HepG2 (cell line): Measurements from ENCODE around the gene ATP8B4. TPM values are rescaled to one million over a fixed set of nuclear protein-coding genes. Genes with fewer than 3 reads are reported as not detected.

Experiments used
- ATAC-seq: fragments of 200-7000 bp; cut with Tn5 transposase; 3 replicates; pipeline ENCODE4 v1.9.1; 2020; ENCODE audit warnings: mild to moderate bottlenecking, moderate library complexity
- BruUV-seq: library from RNA; stranded (reverse); fragments of 400-500 nt; replicated peaks from 2 replicates; lab custom pipeline; 2021; lab: Mats Ljungman, UMichigan
- CTCF ChIA-PET: fragments of 300-600 bp; formaldehyde crosslinking; extraction: SDS; loops from one replicate; lab custom pipeline; 2021; ENCODE audit warnings: low total read pairs, inconsistent platforms, low intra/inter-chr PET ratio; lab: Yijun Ruan, JAX
- POLR2A ChIA-PET: fragments of 350-600 bp; sonication (Branson Sonifier 250); formaldehyde crosslinking; loops from one replicate; lab custom pipeline; 2020; ENCODE audit warnings: antibody characterized with exemption, inconsistent platforms; lab: Yijun Ruan, JAX
- DNase-seq: peaks from one replicate; pipeline ENCODE4 v3.0.0-alpha.2; 2015; ENCODE audit warnings: low spot score
- FAIRE-seq: peaks from 3 replicates; lab custom pipeline; 2011; peaks lifted over from hg19 to GRCh38; lab: Jason Lieb, UNC
- H2AFZ ChIP-seq: one replicate; pipeline ENCODE4 v1.6.1; 2011; ENCODE audit warnings: low read length, inconsistent platforms
- H3K27ac ChIP-seq: fragments of 300-600 bp; 3 replicates; pipeline ENCODE4 v1.8.0; 2011; ENCODE audit warnings: mixed run types, mild to moderate bottlenecking, mixed read lengths, low read length, inconsistent platforms; ENCODE audit not compliant: insufficient read depth; ENCODE audit errors: extremely low read length
- H3K27me3 ChIP-seq, 2 experiments: fragments of 200-600 bp in 1 of 2; 2 replicates in 1 of 2; 3 replicates in 1 of 2; pipeline versions ENCODE4 v1.6.0 to v1.8.0; 2011; ENCODE audit warnings: low read length in 2 of 2, mild to moderate bottlenecking in 2 of 2, moderate library complexity in 2 of 2, inconsistent platforms in 1 of 2; ENCODE audit not compliant: insufficient read depth in 2 of 2, control insufficient read depth in 1 of 2
- H3K36me3 ChIP-seq, 2 experiments: fragments of 200-600 bp in 1 of 2; replicated peaks in 1 of 2; 2 replicates in 1 of 2; 3 replicates in 1 of 2; pipeline versions ENCODE4 v1.5.1 to v1.8.0; 2011; ENCODE audit warnings: low read length in 2 of 2, inconsistent platforms in 1 of 2; ENCODE audit not compliant: insufficient read depth in 2 of 2, control insufficient read depth in 1 of 2
- H3K4me1 ChIP-seq: 2 replicates; pipeline ENCODE4 v1.5.1; 2012; ENCODE audit warnings: low read length, inconsistent platforms; ENCODE audit not compliant: insufficient read depth
- H3K4me2 ChIP-seq: 2 replicates; pipeline ENCODE4 v1.6.0; 2011; ENCODE audit warnings: low read depth, low read length, inconsistent platforms
- H3K4me3 ChIP-seq, 3 experiments: fragments of 200-600 bp in 1 of 3; sonication (generic), shearing (Covaris generic) in 1 of 3; replicated peaks in 1 of 3; 2 replicates each; pipeline ENCODE4 v1.5.1; 2011 to 2016; ENCODE audit warnings: low read length in 3 of 3, inconsistent platforms in 2 of 3, low read depth in 2 of 3, mild to moderate bottlenecking in 2 of 3, control low read depth in 1 of 3, mixed read lengths in 1 of 3; ENCODE audit not compliant: insufficient read depth in 1 of 3
- H3K79me2 ChIP-seq: one replicate; pipeline ENCODE4 v1.6.1; 2011; ENCODE audit warnings: low read length, inconsistent platforms; ENCODE audit not compliant: insufficient read depth
- H3K9ac ChIP-seq: 2 replicates; pipeline ENCODE4 v1.6.0; 2011; ENCODE audit warnings: mild to moderate bottlenecking, low read depth, low read length, inconsistent platforms; ENCODE audit not compliant: insufficient read depth
- H3K9me3 ChIP-seq: 2 replicates; pipeline ENCODE4 v1.5.1; 2012; ENCODE audit warnings: mild to moderate bottlenecking, low read length
- H4K20me1 ChIP-seq: 2 replicates; pipeline ENCODE4 v1.6.0; 2011; ENCODE audit warnings: inconsistent platforms, mild to moderate bottlenecking, low read length, moderate library complexity; ENCODE audit not compliant: insufficient read depth
- EHMT2 ChIP-seq: fragments of 200-600 bp; sonication (generic); IDR thresholded peaks from 2 replicates; pipeline ENCODE4 v1.7.0; 2017; ENCODE audit warnings: antibody characterized with exemption, low read depth, low read length, borderline replicate concordance
- GRHL1 ChIP-seq: sonication (generic); formaldehyde crosslinking; conservative IDR thresholded peaks from 2 replicates; pipeline ENCODE4 v1.8.0; 2022; ENCODE audit warnings: missing genetic modification reagents
- LRRFIP1 ChIP-seq: sonication (generic); formaldehyde crosslinking; conservative IDR thresholded peaks from 2 replicates; pipeline ENCODE4 v1.4.0; 2020; ENCODE audit warnings: missing genetic modification reagents
- NFYC ChIP-seq: IDR thresholded peaks from 2 replicates; pipeline ENCODE4 v1.6.1; 2016; ENCODE audit warnings: missing genetic modification reagents, missing compliant biosample characterization
- NRL ChIP-seq: sonication (generic); formaldehyde crosslinking; IDR thresholded peaks from 2 replicates; pipeline ENCODE4 v1.5.0; 2020; ENCODE audit warnings: missing genetic modification reagents, mild to moderate bottlenecking, moderate library complexity, borderline replicate concordance
- TCF12 ChIP-seq, 2 experiments: fragments of 450-650 bp in 1 of 2; sonication (generic) in 1 of 2; formaldehyde crosslinking in 1 of 2; IDR thresholded peaks; 2 replicates each; pipeline versions ENCODE4 v1.6.1 to v1.8.0; 2017 to 2022; ENCODE audit warnings: antibody characterized with exemption in 1 of 2, mild to moderate bottlenecking in 1 of 2, missing genetic modification reagents in 1 of 2, moderate library complexity in 1 of 2
- UBTF ChIP-seq: sonication (generic); formaldehyde crosslinking; IDR thresholded peaks from 2 replicates; pipeline ENCODE4 v1.4.0; 2020; ENCODE audit warnings: mild to moderate bottlenecking, missing genetic modification reagents
- XRCC5 ChIP-seq: fragments of 200-400 bp; formaldehyde crosslinking; optimal IDR thresholded peaks from 2 replicates; pipeline ENCODE3; 2017; ENCODE audit warnings: mild to moderate bottlenecking, low read length
- ZBTB14 ChIP-seq: sonication (generic); formaldehyde crosslinking; IDR thresholded peaks from 2 replicates; pipeline ENCODE4 v1.4.0; 2020; ENCODE audit warnings: missing genetic modification reagents
- ZEB1 ChIP-seq: IDR thresholded peaks from 2 replicates; pipeline ENCODE4 v1.6.1; 2012; ENCODE audit warnings: mild to moderate bottlenecking, low read depth, inconsistent platforms; ENCODE audit not compliant: insufficient replicate concordance
- ZNF10 ChIP-seq: sonication (generic); formaldehyde crosslinking; IDR thresholded peaks from 2 replicates; pipeline ENCODE4 v1.4.0; 2020; ENCODE audit warnings: mild to moderate bottlenecking, low read depth, missing genetic modification reagents, borderline replicate concordance
- ZNF136 ChIP-seq: sonication (generic); formaldehyde crosslinking; IDR thresholded peaks from 2 replicates; pipeline ENCODE4 v1.8.1; 2022; ENCODE audit warnings: low read depth, mild to moderate bottlenecking, moderate library complexity, missing genetic modification reagents
- ZNF883 ChIP-seq: sonication (generic); formaldehyde crosslinking; IDR thresholded peaks from 2 replicates; pipeline ENCODE4 v1.5.1; 2020; ENCODE audit warnings: mild to moderate bottlenecking, missing genetic modification reagents; ENCODE audit errors: not compliant biosample characterization
- WGBS: methylation state at CpG from one replicate; pipeline ENCODE4 v1.1.6; 2017; ENCODE audit warnings: low lambda C conversion rate; 5-methylcytosine and 5-hydroxymethylcytosine counted together
- in situ Hi-C: cut with HindIII; loops from 2 replicates; pipeline ENCODE4 v1.10.0; 2017; ENCODE audit warnings: low pct_unique_long_range_greater_than_20kb; ENCODE audit not compliant: extremely low pct_ligation_motif_present
- intact Hi-C: fragments of 100-400 bp; cut with micrococcal nuclease; formaldehyde crosslinking; loops from one replicate; pipeline ENCODE4 v1.10.0; 2022; ENCODE audit not compliant: unreplicated experiment
- polyA plus RNA-seq, 8 experiments: library from polyadenylated mRNA; depleted of rRNA in 3 of 8; stranded (reverse) in 7 of 8; unstranded in 1 of 8; fragments of >200 nt; fragmentation: Illumina TruSeq in 4 of 8; extraction: Trizol in 4 of 8; gene quantifications; 2 replicates each; pipeline versions ENCODE4 v1.2.1 to v1.2.3, GENCODE V29; 2011 to 2016; ENCODE audit warnings: low read depth in 4 of 8, missing spikeins in 1 of 8, mixed read lengths in 1 of 8; ENCODE audit not compliant: insufficient read depth in 1 of 8
- total RNA-seq, 5 experiments: library from RNA; depleted of rRNA; stranded (reverse); fragments of >200 nt; fragmentation: Illumina TruSeq; extraction: Trizol; gene quantifications; 2 replicates each; pipeline ENCODE4 v1.2.3, GENCODE V29; 2016; ENCODE audit warnings: low read depth in 1 of 5

ATP8B4 gene
- total and polyA plus RNA-seq, 2 of the 13 experiments (the other 11 are each of a cell fraction or from before 2014, with no cell fraction given), result 0.24 to 0.69 TPM

- TF ChIP-seq GRHL1 (CRISPR knock-in tag), result no peak
- TF ChIP-seq, all 625 proteins: peak for 0
These were observed 218.2 kb downstream of the ATP8B4 start (continued) for GRCh38 chr15:49900903-49901235.

GRCh38 chr15:49900006-49900902 is 218.8 kb downstream of the ATP8B4 start:
- ChIA-PET CTCF (no interaction called here), POLR2A (no interaction called here)
- ATAC-seq, result no peak
- Histone ChIP-seq H3K9me3 (no peaks in the 10 kb centered on the region), H3K4me1 (no peaks in the 10 kb centered on the region), H3K36me3 (no peaks in the 10 kb centered on the region), H2AFZ (no peak overlapping the region), H3K27me3 (no peaks in the 10 kb centered on the region), H3K79me2 (no peaks in the 10 kb centered on the region), H3K4me2 (no peak overlapping the region), H4K20me1 (no peaks in the 10 kb centered on the region), H3K9ac (no peak overlapping the region), H3K27ac (no peak overlapping the region), H3K4me3 (no peak overlapping the region)
- no peak for FAIRE-seq
- 36% methylated on average over 5 of the region's 5 CpGs for WGBS
- in situ Hi-C loops, result no loop called here
- no TSS peak for BruUV-seq
- intact Hi-C loops, result no loop called here
- DNase-seq, result no peak
- TF ChIP-seq ZNF136 (CRISPR knock-in tag) (no peak), LRRFIP1 (CRISPR knock-in tag) (no peak), XRCC5 (no peak), NFYC (CRISPR knock-in tag) (no peak), UBTF (no peak), NRL (no peak), TCF12 (IDR thresholded peaks at IDR 0.05) (no peak), TCF12 (CRISPR knock-in tag; IDR thresholded peaks at IDR 0.05) (no peak), ZNF883 (no peak), ZBTB14 (CRISPR knock-in tag) (no peak), ZEB1 (no peak), EHMT2 (no peak), ZNF10 (no peak)
